NCI-H2107 (cell line): Measurements from ENCODE around the gene EDIL3.
"Not testable (repeated sequence)": the region's sequence is repeated elsewhere in the genome, so short reads cannot be mapped to it uniquely, and the experiment has no call there.

Experiments
- DNase-seq: peaks from one replicate; lab custom pipeline; 2025; lab: John Stamatoyannopoulos, UW

The EDIL3 gene

DNA sequence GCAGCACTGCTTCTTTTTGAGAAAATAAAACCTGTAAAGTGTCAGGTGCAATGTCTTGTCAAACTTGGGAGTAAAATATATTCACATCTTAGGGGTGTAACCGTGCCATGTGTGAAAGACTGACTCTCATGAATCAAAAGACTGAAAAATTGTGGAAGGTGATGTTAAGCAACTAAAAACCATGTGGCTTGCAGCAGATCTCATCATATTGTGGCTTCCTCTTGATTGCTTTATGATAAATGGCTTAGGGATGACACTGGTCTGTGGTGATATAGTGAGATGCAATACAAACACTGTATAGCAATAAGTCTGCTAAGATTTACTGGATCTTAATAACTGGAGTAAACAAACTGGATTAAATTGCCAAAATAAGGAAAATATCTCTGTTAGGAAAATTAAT, 321.6 kb downstream of the EDIL3 start:
- no peak for DNase-seq

DNA sequence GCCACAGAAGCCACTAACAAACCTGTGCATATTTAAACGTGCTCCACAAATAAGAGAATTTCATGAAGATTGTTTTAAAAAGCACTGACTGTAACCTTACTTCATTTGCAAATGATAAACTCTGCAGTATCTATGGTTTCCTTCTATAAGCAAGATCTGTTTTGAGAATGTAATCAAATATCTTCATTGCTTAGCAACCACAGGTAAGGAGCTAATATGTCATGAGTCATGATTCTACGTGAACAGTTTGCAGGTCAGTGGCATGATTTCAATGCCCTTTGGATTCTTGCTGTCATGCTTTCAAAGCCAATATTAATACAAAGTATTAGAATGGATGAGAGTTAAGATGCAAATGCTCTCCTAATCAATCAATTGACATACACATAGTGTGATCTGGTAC, 325.0 kb downstream of the EDIL3 start:
- no peak for DNase-seq

DNA sequence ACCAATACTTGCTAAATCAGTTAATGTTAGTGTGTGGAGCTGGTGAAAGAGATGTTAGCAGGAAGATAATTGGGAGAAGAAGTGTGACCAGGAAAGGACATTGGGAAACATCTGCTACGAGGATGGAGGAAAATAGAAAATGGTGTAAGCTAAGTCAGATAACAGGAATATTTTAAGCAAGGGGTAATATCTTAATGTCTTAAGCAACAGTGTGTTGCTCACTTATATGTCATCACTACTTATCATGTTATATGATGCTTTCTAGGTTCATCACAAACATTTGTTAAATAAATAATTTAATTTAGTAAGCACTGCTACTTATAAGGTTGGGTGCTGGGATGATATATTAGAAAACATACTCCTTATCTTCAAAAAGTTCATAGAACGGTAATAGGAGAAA, 326.1 kb downstream of the EDIL3 start:
- no peak for DNase-seq

DNA sequence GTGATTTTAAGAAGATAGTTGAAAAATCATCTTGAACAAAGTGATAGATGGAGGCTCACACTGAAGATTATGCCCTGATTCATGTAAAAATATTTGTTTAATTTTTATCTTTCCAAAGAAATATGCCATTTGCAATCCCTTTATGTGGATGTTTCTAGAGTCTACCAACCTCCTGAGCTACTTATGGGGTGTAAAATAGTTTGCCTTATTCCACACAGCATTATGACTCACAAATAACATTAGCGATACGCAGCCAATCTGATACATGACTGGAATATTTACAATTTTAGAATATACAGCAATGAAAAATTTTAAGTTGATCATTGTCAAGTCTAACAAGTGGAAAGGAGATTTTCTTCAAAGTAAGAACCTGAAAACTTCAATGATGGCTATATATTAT, 327.5 kb downstream of the EDIL3 start:
- no peak for DNase-seq

DNA sequence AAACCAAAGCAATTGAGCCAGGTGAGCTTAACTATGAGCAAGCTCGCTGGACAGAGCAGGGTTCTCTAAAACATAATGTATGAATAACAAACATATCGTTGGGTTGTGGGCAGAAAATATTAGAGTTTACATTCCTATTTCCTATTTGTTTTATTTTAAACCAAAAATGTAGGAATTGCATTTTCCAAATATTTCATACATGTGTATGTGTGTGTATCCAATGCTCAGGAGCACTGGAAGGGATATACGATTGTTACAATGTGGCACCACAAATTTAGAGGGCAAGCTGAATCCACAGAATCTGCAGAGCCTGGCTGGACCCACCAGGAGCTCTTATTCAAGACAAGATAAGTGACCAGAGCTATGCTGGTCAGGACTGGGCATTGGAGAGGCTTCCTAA, 338.7 kb downstream of the EDIL3 start:
- no peak for DNase-seq

DNA sequence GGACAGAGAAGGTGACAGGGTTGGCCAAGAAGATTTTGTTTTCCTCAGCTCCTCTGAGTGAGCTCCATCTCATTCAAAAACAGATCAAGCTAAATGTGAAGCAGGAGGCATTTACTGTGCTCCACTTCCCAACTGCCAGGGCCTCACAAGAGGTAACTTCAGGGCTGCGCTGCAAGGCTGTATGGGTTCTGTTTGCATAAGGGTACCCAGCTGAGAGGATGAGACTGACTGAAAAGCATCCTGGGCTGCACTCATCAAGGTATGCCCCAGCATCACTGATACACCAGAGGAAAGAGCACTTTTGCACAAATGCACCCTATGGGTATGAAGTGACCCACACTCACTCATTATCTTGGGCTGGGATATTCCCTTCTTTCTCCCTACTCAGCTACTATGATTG, 347.8 kb downstream of the EDIL3 start:
- no peak for DNase-seq

DNA sequence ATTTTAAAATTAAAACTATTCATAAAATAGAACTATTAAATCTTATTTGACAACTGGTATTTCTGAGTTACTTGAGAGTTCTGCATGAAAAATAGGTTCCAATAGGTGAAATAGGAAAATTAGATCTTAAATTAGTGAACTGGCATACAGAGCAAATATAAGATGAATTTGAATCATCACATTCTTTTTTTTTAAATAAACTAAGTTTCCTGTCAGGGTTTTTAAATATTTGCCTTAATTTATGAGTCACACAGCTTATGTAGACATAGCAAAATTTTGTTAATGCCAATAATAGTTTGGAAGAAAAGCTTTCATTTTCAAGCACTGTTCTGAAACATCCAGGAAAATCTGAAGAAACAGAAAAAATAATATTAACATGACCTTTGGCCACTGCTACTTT, 352.4 kb downstream of the EDIL3 start:
- no peak for DNase-seq

DNA sequence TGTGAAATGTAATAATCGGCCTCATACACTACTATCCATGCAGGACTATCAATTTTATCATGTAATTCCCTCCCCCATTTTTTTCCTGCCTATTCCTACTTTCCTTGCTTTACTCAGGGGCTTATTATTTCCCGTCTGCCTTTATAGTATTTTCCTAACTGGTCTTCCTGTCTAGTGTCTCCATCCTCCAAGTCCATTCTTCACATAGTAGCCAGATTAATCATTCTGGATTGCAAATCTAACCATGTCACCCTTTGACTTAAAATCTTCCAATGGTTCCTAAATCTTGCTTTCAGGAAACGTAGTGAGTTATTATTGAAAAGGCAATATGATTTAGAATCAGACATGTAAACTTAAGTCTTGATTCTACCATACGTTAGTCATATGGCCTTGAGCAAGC, 356.6 kb downstream of the EDIL3 start:
- no peak for DNase-seq

DNA sequence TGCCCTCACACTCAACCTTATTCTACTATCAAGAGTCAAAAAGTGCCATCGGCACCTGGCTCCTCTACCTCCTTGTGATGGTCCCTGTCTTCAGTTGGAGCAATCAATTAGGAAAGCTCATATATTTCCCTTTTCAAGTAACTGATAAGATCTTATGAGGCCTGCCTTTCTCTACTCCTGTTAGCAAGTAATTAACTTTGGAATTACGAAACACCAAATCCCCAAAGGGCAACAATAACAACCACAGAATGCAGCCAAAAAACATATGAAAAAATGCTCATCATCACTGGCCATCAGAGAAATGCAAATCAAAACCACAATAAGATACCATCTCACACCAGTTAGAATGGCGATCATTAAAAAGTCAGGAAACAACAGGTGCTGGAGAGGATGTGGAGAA, 366.2 kb downstream of the EDIL3 start:
- not testable (repeated sequence) for DNase-seq

DNA sequence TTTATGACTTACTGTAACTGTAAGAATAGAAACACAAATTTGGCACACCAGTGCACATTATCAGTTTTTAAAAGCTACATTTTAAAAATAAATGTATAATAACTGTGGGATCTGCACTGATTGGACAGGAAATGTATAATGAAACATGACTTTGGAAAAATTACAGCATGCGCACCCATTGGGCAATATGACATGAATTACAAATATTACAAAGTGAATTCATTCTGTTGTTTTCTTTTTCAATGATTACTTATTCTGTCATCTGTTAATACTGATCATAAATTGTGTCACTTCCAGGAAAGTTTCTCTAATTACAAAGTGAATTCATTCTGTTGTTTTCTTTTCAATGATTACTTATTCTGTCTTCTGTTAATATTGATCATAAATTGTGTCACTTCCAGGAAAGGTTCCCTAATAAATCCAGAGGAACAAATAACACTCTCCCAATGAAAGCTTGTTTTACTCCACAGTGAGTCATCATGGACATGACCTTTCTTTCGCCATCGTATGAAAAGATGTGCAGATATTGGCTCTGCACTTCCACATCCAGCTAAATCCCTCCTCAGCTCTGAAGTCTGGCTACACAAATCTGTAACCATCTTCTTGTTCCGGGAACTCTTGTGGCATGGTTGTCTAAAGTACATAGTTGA, 367.0 kb downstream of the EDIL3 start:
- DNase-seq: no peak

DNA sequence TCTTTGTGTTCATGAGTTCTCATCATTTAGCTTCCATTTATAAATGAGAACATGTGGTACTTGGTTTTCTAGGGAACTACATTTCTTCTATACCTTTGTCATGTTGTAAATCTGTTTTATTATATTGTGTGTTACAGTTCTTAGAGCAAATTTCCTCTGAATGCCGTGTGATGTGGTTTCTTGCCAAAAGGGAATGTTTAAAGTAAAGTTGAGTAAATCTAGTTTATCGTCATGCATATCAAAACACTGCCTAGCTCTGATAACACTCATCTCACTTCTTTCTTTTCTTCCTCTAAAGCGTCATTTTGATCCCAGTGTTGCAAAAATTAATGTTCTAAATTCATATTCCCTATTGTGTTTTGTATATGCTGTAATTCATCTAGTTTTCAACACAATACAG, 368.6 kb downstream of the EDIL3 start:
- DNase-seq: no peak

DNA sequence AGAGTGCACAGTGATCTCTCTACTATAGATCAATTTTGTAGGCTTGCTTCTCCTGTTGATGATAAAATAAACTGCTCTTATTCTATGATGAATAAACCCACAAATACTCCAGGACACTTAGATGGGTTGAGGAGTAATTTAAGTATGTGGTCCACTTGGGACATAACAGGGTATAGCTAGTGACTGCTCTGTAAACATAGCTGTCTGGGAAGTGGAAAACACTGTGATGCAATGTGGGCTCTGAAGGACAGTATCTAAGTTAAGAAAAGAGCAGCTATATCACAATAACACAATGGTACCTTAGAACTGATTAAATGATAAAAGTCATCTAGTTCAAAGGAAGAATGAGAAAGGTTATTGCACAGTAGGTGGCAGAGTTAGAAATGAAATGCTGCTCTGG, 369.7 kb downstream of the EDIL3 start:
- no peak for DNase-seq

DNA sequence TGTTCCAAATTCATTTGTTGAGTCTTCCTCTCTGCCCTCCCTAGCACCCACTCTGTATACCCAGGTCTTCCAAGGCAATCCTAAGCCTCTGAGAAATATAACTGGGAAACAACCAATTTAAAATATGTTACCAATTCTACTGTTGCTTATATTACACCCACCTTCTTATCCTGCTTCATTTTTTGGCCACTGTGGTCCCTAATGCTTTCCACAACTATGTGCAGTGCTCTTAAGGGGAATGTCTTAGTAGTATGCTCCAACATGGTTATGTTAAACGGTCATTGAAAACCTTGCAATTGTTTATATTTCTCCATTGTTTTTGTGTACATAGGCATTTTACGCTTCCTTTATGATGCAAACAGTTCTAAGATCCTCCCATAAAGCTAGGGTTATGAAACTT, 390.9 kb downstream of the EDIL3 start:
- no peak for DNase-seq

DNA sequence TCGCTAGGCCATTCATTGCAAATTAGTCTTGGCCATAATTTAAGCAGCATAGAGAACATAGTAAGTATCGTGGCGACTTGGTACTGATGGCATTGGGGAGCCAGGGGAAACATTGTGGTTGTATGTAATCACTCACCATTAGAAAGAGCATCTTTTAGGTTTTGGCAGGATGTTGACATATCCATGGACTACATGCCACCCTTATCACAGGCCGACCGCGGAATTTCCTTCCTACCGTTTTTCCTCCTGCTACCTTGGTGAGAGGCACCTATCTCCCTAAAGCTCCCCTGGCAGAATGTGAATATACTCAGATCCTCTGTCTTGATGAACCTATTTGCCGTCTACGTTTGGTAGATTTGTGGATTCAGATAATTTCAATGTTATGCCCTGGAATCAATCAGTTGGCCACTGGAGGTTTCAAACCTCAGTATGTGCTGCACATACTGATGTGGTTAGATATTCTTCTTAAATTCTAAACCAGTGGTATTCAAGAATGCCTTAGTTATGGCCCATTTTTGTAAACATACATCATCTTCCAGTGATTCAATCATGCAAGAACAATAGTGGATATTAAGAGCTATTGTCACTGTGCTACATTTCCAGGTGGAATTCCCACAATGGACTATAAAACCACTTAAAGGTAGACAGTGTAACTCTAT, 393.0 kb downstream of the EDIL3 start:
- DNase-seq: no peak

DNA sequence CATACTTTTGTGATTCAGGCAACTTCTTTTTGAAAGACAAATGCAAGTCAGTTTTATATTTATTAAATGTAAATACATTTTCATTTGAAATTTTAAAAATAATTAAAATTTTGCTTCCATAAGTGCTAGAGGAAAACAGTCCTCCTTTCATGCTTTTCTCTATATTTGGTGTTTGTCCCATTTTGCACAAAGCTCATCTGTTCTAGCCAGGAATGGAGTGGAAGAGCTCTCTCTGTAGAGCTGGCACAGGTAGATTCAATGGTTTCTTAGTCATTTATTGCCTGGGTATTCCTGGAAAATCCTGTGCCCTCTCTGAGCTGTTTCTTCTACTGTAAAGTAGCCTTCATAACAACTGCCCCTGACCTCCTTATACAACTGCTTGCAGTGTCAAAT, 396.4 kb downstream of the EDIL3 start:
- DNase-seq: no peak

DNA sequence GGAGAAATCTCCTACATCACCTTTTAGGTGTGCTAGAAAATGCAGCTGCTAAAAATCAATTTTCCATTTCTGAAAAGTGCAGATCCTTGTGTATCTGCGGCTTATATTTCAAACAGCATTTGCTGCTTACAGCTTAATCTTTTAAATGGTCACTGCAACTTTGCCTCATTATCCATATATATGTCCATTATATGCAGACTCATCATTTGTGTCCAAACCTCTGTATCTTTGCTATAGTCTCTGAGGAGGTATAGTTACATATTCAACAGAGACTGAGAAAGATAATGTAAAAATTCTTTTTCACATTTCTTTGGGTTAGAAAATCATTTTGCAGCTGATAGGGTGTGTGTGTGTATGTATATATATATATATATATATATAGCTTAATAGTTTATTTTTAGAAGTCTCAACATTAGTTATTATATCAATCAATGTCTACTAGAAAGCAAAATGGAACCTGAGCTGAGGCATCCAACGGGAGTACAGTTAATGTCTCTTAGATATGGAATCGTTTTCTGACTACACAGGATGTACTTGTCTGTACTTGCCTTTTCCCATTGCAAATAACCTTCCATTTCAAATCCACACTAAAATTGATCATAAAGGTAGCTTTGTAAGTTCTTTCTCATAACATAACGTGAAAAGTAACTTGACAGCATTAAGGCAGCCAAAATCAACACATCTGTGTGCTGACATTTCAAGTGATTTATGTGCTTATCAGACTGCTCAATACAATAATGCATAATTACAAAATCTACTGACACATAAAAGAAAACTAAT, 397.0 kb downstream of the EDIL3 start:
- no peak for DNase-seq

DNA sequence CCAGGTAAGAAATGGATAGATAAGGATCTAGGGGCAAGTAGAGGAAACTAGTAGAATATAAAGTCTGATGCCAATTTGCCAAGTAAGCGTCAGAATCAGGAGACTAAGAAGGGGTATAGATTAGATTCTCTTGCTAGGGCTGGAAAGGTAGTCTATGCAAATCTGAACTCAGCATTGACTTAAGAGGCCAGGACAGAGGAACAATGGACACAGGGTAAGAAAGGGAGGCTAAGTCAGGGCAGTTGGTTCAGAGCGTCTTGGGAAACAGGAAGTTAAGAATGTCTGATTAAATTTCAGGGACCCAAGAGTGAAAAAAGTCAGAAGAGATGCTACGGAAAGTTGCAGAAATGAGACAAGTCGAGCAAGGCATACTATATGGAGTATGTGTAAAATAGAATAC, 400.8 kb downstream of the EDIL3 start:
- no peak for DNase-seq

DNA sequence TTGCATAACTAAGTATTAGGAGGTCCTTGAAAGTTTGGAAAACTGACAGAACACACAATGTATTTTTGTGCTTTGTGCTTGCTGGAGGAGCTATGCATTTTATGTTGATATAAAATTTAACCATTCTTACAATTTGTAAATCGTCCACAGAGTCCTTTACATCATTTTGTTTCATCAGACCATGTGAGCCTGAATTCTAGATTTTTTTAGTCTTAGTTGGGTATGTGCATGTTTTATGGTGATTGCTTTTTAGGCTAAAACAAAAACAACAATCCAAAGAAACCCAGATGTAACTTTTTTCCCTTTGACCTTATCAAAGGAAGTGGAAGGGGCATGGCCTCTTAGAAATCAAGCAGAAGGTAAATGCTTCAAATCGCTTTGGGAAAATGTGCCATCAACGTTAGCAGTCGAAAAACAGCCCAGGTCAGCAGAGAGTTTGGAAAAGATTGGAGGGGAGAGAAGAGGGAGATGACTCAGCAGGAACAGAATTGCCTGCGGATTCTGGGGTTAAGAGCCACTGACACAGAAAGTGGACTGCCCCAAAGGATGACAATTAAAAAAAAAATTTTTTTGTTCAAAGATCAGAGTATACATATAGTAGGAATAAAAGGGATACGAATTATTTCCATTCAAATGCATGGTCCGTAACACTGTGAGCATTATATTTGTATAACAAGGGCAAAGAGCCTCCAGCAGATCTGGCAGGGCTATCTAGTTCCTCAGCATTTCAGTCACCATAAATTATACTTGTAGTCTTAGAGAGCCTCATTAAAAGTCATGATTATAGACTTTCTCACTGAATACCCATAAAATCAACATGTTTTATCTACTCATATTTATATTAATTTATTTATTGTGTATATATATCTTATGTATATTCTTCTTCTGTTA, 410.5 kb downstream of the EDIL3 start:
- DNase-seq: no peak

DNA sequence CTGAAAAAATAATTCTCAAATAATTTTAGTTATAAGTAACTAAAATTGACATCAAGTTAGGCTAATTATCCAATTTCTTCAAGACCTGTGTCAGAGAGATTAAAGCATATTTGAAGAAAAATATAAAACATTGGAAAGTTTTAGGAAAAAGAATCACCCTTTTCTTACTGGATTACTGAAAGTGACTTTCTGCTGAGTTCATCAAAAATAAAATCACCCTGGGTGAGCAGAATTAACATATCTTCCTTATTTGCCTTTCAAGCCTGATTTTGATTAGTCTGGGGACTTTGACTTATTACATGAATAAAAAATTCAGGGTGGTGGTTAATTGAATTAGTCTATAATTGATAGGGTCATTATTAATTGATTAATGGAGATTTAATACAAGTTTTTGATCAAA, 411.8 kb downstream of the EDIL3 start:
- DNase-seq: no peak

DNA sequence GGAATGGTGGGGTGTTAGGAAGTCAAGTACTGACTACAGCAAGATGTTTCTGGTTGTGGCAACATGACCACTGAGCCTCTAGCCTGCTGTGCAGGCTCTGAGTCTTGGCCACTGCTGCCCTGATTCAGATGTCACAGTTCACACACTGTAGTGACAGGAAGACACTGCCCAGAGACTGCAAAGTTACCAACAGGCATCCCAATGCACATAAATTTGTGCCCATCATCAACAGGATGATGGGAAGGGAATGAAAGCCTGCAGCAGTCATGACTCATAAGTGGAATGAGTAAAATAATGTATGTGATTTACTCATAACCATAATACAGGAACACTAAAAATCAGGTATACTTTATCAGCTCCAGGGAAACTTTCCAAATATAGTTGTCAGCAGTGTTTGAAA, 412.4 kb downstream of the EDIL3 start:
- no peak for DNase-seq

DNA sequence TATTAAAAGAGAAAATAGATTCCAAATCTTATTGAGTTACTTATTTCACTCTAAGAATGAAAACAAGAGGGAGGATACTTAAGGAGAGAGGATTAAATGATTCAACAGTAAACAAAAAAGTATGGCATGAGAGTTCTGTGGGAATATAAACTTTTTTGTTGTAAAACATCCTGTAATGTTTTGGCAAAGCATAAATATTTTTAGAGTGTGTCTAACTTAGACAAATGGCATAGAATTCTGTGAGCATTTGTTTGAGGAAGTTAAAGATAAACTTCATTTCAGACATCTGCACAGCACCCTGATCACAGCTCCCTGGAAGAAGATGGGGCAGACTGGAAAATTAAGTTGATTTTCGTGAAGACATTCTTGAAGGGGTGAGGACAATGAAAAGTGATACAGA, 417.3 kb downstream of the EDIL3 start:
- DNase-seq: no peak

DNA sequence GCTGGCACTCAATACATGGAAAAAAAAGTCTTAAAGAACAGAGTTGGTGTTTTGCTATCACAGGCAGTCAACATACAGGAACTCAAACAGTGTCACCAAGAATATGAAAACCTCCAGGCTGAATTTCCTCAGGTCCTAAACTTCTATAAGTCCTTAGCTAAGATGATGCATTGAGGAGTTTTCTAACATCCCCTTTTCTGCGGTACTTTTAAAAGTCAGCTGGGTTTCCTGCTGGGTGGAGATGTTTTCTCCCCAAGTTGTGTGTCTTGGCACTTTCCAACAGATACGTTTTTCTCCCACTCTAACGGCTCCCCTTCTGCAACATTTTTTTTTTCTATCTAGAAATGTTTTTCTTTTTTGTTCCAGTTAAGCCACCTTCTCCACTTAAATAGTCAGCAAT, 419.2 kb downstream of the EDIL3 start:
- no peak for DNase-seq
